Osteocyte (in vitro differentiated cells): ENCODE data around the gene RAB40B. TPM values are rescaled to one million over a fixed set of nuclear protein-coding genes. Genes with fewer than 3 reads are reported as not detected.

Experiments
- DNase-seq: peaks from one replicate; pipeline ENCODE4 v3.0.0; 2021; ENCODE audit warnings: mixed read lengths; ENCODE audit not compliant: unreplicated experiment; ENCODE audit errors: extremely low spot score
- H3K27ac Mint-ChIP-seq: one replicate; pipeline ENCODE4 v1.8.0; 2021; ENCODE audit warnings: mild to moderate bottlenecking, mixed read lengths; ENCODE audit not compliant: unreplicated experiment
- H3K27me3 Mint-ChIP-seq: one replicate; pipeline ENCODE4 v1.8.0; 2021; ENCODE audit warnings: mixed read lengths; ENCODE audit not compliant: unreplicated experiment
- H3K36me3 Mint-ChIP-seq: one replicate; pipeline ENCODE4 v1.8.0; 2021; ENCODE audit warnings: mixed read lengths; ENCODE audit not compliant: unreplicated experiment
- H3K4me1 Mint-ChIP-seq: one replicate; pipeline ENCODE4 v1.8.0; 2021; ENCODE audit warnings: mixed read lengths; ENCODE audit not compliant: unreplicated experiment
- H3K4me3 Mint-ChIP-seq: one replicate; pipeline ENCODE4 v1.8.0; 2021; ENCODE audit warnings: mild to moderate bottlenecking, moderate library complexity, mixed read lengths; ENCODE audit not compliant: unreplicated experiment
- H3K9me3 Mint-ChIP-seq: one replicate; pipeline ENCODE4 v1.8.0; 2021; ENCODE audit warnings: mixed read lengths; ENCODE audit not compliant: unreplicated experiment
- microRNA-seq: library from miRNA; unstranded; fragments of <30 nt; microRNA quantifications from one replicate; pipeline ENCODE4 v1.1.0, GENCODE V29; 2020; ENCODE audit not compliant: unreplicated experiment
- total RNA-seq: library from RNA; stranded (reverse); gene quantifications from 2 replicates; pipeline ENCODE4 v1.2.1, GENCODE V29; 2021
- TF ChIP-seq, protein P1 (sequence below): fragments of 200-600 bp; sonication (generic); IDR thresholded peaks from 2 replicates; pipeline ENCODE4 v1.5.0; 2021; ENCODE audit warnings: antibody characterized with exemption, mild to moderate bottlenecking, moderate library complexity

RAB40B gene
- total RNA-seq, 1 donor from 2014 or later = 13.4 TPM

DNA sequence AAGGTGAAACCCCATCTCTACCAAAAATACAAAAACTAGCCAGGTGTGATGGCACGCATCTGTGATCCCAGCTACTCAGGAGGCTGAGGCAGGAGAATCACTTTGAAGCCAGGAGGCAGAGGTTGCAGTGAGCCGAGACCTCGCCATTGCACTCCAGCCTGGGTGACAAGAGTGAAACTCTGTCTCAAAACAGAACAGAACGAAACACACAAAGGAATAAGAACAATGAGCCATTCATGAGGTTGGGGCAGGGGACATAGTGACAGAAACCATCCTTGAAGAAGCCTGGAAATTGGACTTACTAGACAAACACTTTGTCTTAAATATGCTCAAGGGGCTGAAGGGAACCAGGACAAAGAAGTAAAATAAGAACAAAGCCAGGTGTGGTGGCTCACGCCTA is 89.7 kb downstream of the RAB40B start:
- DNase-seq = no peak
- Mint-ChIP-seq H3K27ac (no peak overlapping the region), H3K4me3 (no peak overlapping the region), H3K4me1 (peaks cover 6% of the 10 kb centered on the region), H3K27me3 (no peaks in the 10 kb centered on the region), H3K9me3 (no peaks in the 10 kb centered on the region), H3K36me3 (peaks cover 41% of the 10 kb centered on the region)
- TF ChIP-seq, protein P1, sequence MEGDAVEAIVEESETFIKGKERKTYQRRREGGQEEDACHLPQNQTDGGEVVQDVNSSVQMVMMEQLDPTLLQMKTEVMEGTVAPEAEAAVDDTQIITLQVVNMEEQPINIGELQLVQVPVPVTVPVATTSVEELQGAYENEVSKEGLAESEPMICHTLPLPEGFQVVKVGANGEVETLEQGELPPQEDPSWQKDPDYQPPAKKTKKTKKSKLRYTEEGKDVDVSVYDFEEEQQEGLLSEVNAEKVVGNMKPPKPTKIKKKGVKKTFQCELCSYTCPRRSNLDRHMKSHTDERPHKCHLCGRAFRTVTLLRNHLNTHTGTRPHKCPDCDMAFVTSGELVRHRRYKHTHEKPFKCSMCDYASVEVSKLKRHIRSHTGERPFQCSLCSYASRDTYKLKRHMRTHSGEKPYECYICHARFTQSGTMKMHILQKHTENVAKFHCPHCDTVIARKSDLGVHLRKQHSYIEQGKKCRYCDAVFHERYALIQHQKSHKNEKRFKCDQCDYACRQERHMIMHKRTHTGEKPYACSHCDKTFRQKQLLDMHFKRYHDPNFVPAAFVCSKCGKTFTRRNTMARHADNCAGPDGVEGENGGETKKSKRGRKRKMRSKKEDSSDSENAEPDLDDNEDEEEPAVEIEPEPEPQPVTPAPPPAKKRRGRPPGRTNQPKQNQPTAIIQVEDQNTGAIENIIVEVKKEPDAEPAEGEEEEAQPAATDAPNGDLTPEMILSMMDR = no peak

DNA sequence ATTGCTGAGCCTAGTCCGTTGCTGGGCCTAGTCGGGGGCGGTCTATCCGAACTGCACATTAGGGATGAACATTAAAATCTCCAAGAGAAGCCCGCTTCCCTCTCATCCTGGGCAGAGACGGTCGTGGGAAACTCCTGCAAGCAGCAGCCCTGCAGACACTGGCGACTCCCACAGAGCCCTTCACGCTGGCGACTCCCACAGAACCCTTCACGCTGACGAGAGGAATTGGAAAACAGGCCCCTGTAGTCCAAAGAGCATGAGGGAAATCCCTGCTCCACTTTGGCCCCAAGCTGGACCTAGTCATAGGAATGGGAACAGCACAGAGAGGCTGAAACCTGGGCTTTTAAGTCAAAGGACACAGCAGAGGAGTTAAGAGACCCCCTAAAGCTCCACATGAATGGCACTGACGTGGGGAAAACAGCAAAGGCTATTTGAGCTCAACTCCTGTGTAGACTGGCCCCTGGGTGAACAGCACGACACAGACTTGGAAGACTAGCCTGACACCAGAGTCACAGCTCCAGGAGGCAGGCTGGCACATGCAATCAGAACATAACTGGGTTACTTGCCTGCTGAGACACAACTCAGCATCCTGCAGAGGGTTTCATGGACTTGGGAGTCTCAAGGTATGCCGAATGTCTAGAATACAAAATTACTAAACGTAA is 92.4 kb downstream of the RAB40B start:
- H3K36me3 Mint-ChIP-seq = peaks cover 50% of the 10 kb centered on the region
- no peaks in the 10 kb centered on the region for H3K27me3 Mint-ChIP-seq
- H3K4me3 Mint-ChIP-seq = no peak overlapping the region
- TF ChIP-seq, protein P1 = no peak
- DNase-seq = no peak
- no peaks in the 10 kb centered on the region for H3K4me1 Mint-ChIP-seq
- peak overlapping the region; percentile 4 for H3K27ac Mint-ChIP-seq
- no peaks in the 10 kb centered on the region for H3K9me3 Mint-ChIP-seq

Small RNA genes within 50 kb of the gene (microRNA-seq; reads per million reads assigned to microRNA genes)
- 1.6 reads per million for gene MIR4525

Other genes with a start within 250 kb of the RAB40B start
- gene CYBC1, start 247.9 kb downstream of the RAB40B start, total RNA-seq = 69.8 and 78.7 TPM in 2 replicates
- gene NARF, start 240.0 kb downstream of the RAB40B start, total RNA-seq = 65.7 and 72.8 TPM in 2 replicates
- gene FOXK2, start 179.0 kb downstream of the RAB40B start, total RNA-seq = 59.9 and 65.1 TPM in 2 replicates
- gene WDR45B, start 50.3 kb downstream of the RAB40B start, total RNA-seq = 75.6 and 78.5 TPM in 2 replicates
- 31.7 and 33.0 TPM in 2 replicates for gene FN3KRP, start 18.0 kb upstream of the RAB40B start, total RNA-seq
- 22.9 and 25.2 TPM in 2 replicates for gene FN3K, start 36.9 kb upstream of the RAB40B start, total RNA-seq
- 74.0 and 75.7 TPM in 2 replicates for gene TBCD, start 53.4 kb upstream of the RAB40B start, total RNA-seq
- gene ZNF750, start 141.3 kb upstream of the RAB40B start, total RNA-seq = not detected in 2 replicates